Measurements from ENCODE around the gene BEST4. TPM values are rescaled to one million over a fixed set of nuclear protein-coding genes. Genes with fewer than 3 reads are reported as not detected.

The BEST4 gene
- total and polyA plus RNA-seq, 2 of the 13 experiments (the other 11 are each of a cell fraction or from before 2014, with no cell fraction given): 0.77 to 1.4 TPM

- 47% methylated on average over 9 of the region's 28 CpGs for WGBS (ENCODE audit: low lambda C conversion rate)
- Histone ChIP-seq H3K36me3 (replicated peaks in 1 of 2; ENCODE audit: control insufficient read depth in 1 of 2, insufficient read depth in 2 of 2, low read length in 2 of 2) (no peaks in the 10 kb centered on the region; a peak in 1 of 5 replicates), H3K9ac (ENCODE audit: insufficient read depth, low read depth, low read length) (peak overlapping the region; percentile 87), H3K79me2 (ENCODE audit: insufficient read depth, low read length) (no peaks in the 10 kb centered on the region), H3K27ac (ENCODE audit: extremely low read length, insufficient read depth, low read length) (peak overlapping the region; percentile 88), H3K4me3 (replicated peaks in 1 of 3; ENCODE audit: insufficient read depth in 1 of 3, low read depth in 2 of 3, low read length in 3 of 3) (peak overlapping the region; percentile 37 to 71 (median 54)), H3K4me1 (ENCODE audit: insufficient read depth, low read length) (peaks cover 62% of the 10 kb centered on the region), H4K20me1 (ENCODE audit: insufficient read depth, low read length) (no peaks in the 10 kb centered on the region), H3K27me3 (ENCODE audit: control insufficient read depth in 1 of 2, insufficient read depth in 2 of 2, low read length in 2 of 2) (peaks cover 0 to 8% of the 10 kb centered on the region in 2 experiments; a peak in 1 of 5 replicates), H3K9me3 (ENCODE audit: low read length) (no peaks in the 10 kb centered on the region), H2AFZ (ENCODE audit: low read length) (no peak overlapping the region), H3K4me2 (ENCODE audit: low read depth, low read length) (peak overlapping the region; percentile 98)
- DNase-seq (ENCODE audit: low spot score): peak; percentile 84
- POLR2A ChIA-PET: interaction anchor here (0.6 to 11.3 kb wide), 27 partner anchors 8 to 1475 kb away, joined by 3 to 570 read pairs (median 7); partner anchors contain the start of genes BEST4, BTBD19, DYNLT4 and EIF2B3
- CTCF ChIA-PET (ENCODE audit: low intra/inter-chr PET ratio, low total read pairs): interaction anchor here (1.2 kb wide), 1 partner anchor 8 kb away, joined by 4 read pairs; no protein-coding TSS in a partner anchor
- ATAC-seq: peak; percentile 88
- FAIRE-seq: peak; percentile 71
- no TSS peak for BruUV-seq (replicated peaks)
- intact Hi-C loops (cut with micrococcal nuclease; ENCODE audit: unreplicated experiment) (loop anchor here (2.0 to 10.0 kb wide), 3 partner anchors 19 to 477 kb away; partner anchors contain the start of gene BTBD19), in situ Hi-C loops (cut with HindIII; ENCODE audit: extremely low pct_ligation_motif_present, low pct_unique_long_range_greater_than_20kb) (loop anchor here (5.0 to 25.0 kb wide), 2 partner anchors 35 to 185 kb away; partner anchors contain the start of genes HECTD3 and UROD)
- TF ChIP-seq ZNF383 (CRISPR knock-in tag; IDR thresholded peaks at IDR 0.05; ENCODE audit: borderline replicate concordance) (no peak), AHR (CRISPR knock-in tag; IDR thresholded peaks at IDR 0.05) (0 out of 2 replicates have a peak, but pooled peaks have one; percentile 17), MYC (CRISPR knock-in tag; IDR thresholded peaks at IDR 0.05; ENCODE audit: borderline replicate concordance) (peak; percentile 45; the same call in 1 of the 2 replicates), SOX13 (IDR thresholded peaks at IDR 0.05) (no peak), SOX13 (CRISPR knock-in tag; conservative IDR thresholded peaks at IDR 0.05 in 1 of 2, IDR thresholded peaks at IDR 0.05 in 1 of 2) (0 out of 4 replicates have a peak, but pooled peaks of 1 of the 2 experiments have one; percentile 41), FIP1L1 (IDR thresholded peaks at IDR 0.05; ENCODE audit: borderline replicate concordance, insufficient read depth, low read depth, low read length) (no peak), TERF1 (CRISPR knock-in tag; IDR thresholded peaks at IDR 0.05) (no peak), ZNF331 (CRISPR knock-in tag; IDR thresholded peaks at IDR 0.05) (peak; percentile 35; the same call in 1 of the 2 replicates), ERF (CRISPR knock-in tag; IDR thresholded peaks at IDR 0.05) (peak; percentile 60; the same call in 1 of the 2 replicates), ZNF234 (CRISPR knock-in tag; conservative IDR thresholded peaks at IDR 0.05) (no peak; the same call in 1 of the 2 replicates), FOXA1 (IDR thresholded peaks at IDR 0.05) (no peak), FOXA1 (CRISPR knock-in tag; IDR thresholded peaks at IDR 0.05) (0 out of 2 replicates have a peak, but pooled peaks have one; percentile 15), RARA (CRISPR knock-in tag; IDR thresholded peaks at IDR 0.05) (peak; percentile 33; the same call in 1 of the 2 replicates), MAFK (conservative IDR thresholded peaks at IDR 0.05 in 1 of 2, IDR thresholded peaks at IDR 0.05 in 1 of 2; ENCODE audit: low read length in 2 of 2) (no peak), ZNF549 (CRISPR knock-in tag; IDR thresholded peaks at IDR 0.05) (no peak), CENPT (CRISPR knock-in tag; IDR thresholded peaks at IDR 0.05; ENCODE audit: low read depth) (no peak), ZNF75D (CRISPR knock-in tag; IDR thresholded peaks at IDR 0.05; ENCODE audit: borderline replicate concordance) (no peak), ELF3 (CRISPR knock-in tag; IDR thresholded peaks at IDR 0.05) (peak; percentile 41; the same call in 1 of the 2 replicates), U2AF2 (IDR thresholded peaks at IDR 0.05; ENCODE audit: low read depth, low read length) (no peak)
- TF ChIP-seq, protein P1, sequence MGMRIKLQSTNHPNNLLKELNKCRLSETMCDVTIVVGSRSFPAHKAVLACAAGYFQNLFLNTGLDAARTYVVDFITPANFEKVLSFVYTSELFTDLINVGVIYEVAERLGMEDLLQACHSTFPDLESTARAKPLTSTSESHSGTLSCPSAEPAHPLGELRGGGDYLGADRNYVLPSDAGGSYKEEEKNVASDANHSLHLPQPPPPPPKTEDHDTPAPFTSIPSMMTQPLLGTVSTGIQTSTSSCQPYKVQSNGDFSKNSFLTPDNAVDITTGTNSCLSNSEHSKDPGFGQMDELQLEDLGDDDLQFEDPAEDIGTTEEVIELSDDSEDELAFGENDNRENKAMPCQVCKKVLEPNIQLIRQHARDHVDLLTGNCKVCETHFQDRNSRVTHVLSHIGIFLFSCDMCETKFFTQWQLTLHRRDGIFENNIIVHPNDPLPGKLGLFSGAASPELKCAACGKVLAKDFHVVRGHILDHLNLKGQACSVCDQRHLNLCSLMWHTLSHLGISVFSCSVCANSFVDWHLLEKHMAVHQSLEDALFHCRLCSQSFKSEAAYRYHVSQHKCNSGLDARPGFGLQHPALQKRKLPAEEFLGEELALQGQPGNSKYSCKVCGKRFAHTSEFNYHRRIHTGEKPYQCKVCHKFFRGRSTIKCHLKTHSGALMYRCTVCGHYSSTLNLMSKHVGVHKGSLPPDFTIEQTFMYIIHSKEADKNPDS (CRISPR knock-in tag; IDR thresholded peaks at IDR 0.05): 0 out of 2 replicates have a peak, but pooled peaks have one; percentile 36
These were observed 39.4 kb upstream of the BEST4 start for GRCh38 chr1:44827197-44828002.

Data from HepG2 (cell line).